Subcutaneous adipose tissue (tissue), 4 donors: ENCODE data around the gene SIDT1. TPM values are rescaled to one million over a fixed set of nuclear protein-coding genes. Genes with fewer than 3 reads are reported as not detected.

ENCODE experiments used
- total RNA-seq, 4 donors: library from RNA; depleted of rRNA; stranded (reverse); fragments of >200 nt; gene quantifications; one replicate each; pipeline ENCODE4 v1.1.0, GENCODE V29; 2016
- TF ChIP-seq, protein P1 (sequence below): fragments of 450-650 bp; IDR thresholded peaks from one replicate; pipeline ENCODE4 v1.5.1; 2016; ENCODE audit warnings: low read depth, mild to moderate bottlenecking, control low read depth, antibody characterized with exemption, moderate library complexity

The SIDT1 gene
- total RNA-seq, 4 donors from 2014 or later = 2.3 to 5.3 (median 3.9) TPM

DNA sequence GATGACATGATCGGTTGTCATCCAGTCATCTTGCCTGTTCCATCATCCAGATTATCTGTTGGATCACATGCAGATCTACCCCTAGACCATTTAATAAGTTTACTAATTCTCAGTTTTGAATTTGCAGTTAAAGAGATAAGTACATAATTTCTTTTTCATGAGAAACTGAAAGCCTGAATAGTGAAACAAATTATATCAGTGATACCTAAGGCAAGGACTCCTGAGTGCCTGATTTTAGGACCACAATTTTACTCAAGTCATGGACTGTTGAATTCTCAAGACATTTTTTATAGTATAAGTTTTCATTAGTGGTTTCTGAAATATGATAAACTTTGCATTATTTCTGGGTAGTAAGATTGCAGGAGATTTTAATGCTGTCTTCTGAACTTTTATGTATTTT, 13.2 kb downstream of the SIDT1 start:
- TF ChIP-seq, protein P1, sequence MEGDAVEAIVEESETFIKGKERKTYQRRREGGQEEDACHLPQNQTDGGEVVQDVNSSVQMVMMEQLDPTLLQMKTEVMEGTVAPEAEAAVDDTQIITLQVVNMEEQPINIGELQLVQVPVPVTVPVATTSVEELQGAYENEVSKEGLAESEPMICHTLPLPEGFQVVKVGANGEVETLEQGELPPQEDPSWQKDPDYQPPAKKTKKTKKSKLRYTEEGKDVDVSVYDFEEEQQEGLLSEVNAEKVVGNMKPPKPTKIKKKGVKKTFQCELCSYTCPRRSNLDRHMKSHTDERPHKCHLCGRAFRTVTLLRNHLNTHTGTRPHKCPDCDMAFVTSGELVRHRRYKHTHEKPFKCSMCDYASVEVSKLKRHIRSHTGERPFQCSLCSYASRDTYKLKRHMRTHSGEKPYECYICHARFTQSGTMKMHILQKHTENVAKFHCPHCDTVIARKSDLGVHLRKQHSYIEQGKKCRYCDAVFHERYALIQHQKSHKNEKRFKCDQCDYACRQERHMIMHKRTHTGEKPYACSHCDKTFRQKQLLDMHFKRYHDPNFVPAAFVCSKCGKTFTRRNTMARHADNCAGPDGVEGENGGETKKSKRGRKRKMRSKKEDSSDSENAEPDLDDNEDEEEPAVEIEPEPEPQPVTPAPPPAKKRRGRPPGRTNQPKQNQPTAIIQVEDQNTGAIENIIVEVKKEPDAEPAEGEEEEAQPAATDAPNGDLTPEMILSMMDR = no peak

DNA sequence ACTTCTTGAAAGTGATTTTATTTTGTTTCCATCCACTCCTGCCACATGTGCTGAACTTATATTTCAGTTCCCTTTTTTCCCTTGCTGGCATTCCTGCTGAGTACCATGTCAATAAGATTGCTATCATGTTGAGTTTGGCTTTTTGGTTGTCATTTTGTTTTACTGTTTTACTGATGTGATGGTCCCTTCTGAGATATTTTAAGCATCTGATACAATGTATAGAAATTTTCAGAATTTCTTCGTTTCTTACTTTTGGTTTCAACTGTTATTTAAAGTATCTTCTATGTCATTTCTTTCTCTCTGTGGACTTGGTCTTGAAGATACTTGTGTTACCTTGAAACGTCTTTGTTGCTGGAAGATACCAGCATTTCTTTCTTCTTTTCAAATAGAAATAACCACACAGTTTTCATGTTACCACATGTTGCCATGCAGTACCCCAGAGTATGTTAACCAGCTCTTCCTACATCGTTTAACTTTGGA, 14.1 kb downstream of the SIDT1 start:
- TF ChIP-seq, protein P1 = no peak

DNA sequence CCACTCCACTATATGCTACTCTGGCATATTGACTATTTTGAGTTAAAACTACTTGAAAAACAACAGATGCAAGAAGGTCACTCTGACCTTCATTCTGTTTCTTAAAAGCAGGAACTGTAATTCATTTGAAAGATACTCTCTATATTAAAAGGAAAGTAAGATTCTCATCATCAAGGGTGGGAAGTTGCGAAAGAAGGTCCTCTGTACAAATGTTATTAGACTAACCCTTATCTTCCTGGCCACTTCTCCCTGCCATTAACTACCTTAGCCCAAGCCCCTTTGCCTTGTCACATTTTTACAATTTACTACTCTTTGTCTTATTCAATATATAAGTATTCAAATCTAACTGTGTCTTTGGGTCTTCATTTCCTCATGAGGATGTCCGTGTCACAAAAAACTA, 16.1 kb downstream of the SIDT1 start:
- TF ChIP-seq, protein P1 = no peak

DNA sequence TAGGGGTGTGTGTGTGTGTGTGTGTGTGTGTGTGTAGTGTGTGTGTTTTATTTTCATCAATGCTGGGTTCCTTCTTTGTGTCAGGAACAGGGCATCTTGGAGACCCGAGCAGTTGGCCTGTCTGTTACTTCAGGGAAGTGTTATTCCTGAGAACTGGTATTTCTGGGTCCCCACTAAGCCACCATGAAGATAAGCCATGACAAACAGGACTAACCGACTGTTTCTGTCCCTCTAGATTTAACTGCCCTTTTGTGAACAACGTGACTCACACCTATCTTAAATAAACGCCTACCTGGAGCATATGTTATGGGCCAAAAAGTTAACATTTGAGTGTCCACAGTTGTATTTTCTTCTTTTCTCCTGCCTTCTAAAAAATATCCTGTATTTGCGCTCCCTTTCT, 19.5 kb downstream of the SIDT1 start:
- TF ChIP-seq, protein P1 = no peak

DNA sequence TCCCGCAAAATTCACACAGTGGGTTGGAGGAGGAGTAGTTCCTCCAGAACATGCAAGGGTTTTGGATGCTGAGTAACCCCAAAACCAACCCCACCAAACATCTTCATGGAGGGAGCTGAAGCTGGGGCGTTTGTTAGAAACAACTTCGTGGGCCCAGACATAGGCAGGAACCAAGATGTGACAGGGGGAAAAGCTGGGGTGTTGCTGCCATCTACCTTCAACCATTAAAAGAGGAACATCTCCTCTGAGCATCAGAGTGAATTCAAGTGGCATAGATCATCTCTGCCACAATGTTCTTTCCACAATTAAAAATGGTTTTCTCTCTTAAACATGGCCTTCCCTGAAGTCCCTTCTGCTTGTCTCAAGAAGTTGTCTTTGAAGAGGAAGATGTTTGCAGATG, 20.5 kb downstream of the SIDT1 start:
- TF ChIP-seq, protein P1 = no peak

DNA sequence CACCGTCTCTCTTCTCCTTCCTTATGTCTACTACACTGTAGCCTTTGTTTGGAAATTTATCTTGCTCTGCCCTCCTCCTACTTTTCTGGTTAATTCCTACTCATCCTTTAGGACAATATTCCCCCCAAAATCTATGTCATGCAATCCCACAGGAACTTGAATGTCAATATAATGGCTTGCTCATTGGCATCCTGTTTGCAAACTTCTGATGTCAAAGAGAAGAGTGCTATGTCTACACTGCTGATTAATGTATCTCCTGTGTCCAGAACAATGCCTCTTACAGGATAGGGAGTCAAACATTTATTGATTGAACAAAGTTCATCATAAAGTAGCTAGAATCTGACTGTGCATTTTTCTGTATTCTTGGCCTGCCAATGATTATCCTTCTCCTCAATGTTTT, 22.8 kb downstream of the SIDT1 start:
- TF ChIP-seq, protein P1 = no peak

DNA sequence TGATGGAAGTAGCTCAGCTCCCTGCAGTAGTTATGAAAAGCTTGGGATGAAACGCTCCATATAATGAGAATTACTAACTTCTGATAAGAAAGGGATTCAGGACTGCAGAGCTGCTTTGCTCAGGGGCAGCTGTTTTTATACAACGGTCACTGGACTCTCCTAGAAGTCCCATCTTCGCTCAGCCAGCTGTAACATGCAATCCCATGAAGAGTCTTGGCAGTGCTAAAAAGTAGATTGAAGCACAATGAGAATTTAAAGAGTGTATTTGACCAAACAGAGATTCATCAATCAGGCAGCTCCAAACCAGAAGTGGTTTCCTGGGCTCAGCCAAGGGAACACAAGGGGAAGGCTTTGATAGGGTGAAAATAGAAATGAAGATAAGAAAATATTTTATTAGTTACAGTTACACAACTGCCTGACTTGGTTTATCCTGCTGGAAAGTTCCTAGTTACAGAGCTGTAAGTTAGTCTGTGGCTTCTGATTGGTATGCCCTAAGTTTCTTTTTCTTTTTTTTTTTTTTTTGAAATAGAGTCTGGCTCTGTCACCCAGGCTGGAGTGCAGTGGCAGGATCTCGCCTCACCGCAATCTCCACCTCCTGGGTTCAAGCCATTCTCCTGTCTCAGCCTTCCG, 24.1 kb downstream of the SIDT1 start:
- TF ChIP-seq, protein P1 = no peak
